Measurements from ENCODE around the gene BMP4. TPM values are rescaled to one million over a fixed set of nuclear protein-coding genes. Genes with fewer than 3 reads are reported as not detected.

Gene BMP4
- polyA plus RNA-seq, 2 donors, result 2.6 to 3.8 TPM

GRCh38 chr14:53912021-53912420 lies 44.6 kb downstream of the BMP4 start:
- Histone ChIP-seq H3K4me3 (ENCODE audit: low read depth in 1 of 2, low read length in 2 of 2) (no peak overlapping the region), H3K9me3 (ENCODE audit: control insufficient read depth in 2 of 2, insufficient read depth in 1 of 2, low read depth in 1 of 2, low read length in 1 of 2) (no peaks in the 10 kb centered on the region), H3K36me3 (ENCODE audit: control insufficient read depth in 2 of 2, insufficient read depth in 2 of 2, low read length in 1 of 2) (no peaks in the 10 kb centered on the region), H3K4me1 (ENCODE audit: control insufficient read depth in 2 of 2, insufficient read depth in 2 of 2, low read length in 1 of 2) (no peaks in the 10 kb centered on the region), H3K27ac (ENCODE audit: low read depth in 2 of 2, low read length in 1 of 2) (no peak overlapping the region), H3K27me3 (ENCODE audit: control insufficient read depth in 1 of 2, insufficient read depth in 2 of 2, low read length in 2 of 2) (peaks cover 0 to 4% of the 10 kb centered on the region in 2 donors)
- 50 to 69% methylated on average over 1 of the region's 1 CpG for WGBS, 2 donors

GRCh38 chr14:53908416-53908815 lies 48.2 kb downstream of the BMP4 start:
- 57 to 59% methylated on average over 2 of the region's 2 CpGs for WGBS, 2 donors
- H3K36me3 ChIP-seq (ENCODE audit: control insufficient read depth in 2 of 2, insufficient read depth in 2 of 2, low read length in 1 of 2), result no peaks in the 10 kb centered on the region
- H3K4me1 ChIP-seq (ENCODE audit: control insufficient read depth in 2 of 2, insufficient read depth in 2 of 2, low read length in 1 of 2), result no peaks in the 10 kb centered on the region
- H3K27ac ChIP-seq (ENCODE audit: low read depth in 2 of 2, low read length in 1 of 2), result no peak overlapping the region
- no peaks in the 10 kb centered on the region for H3K27me3 ChIP-seq (ENCODE audit: control insufficient read depth in 1 of 2, insufficient read depth in 2 of 2, low read length in 2 of 2)
- no peaks in the 10 kb centered on the region for H3K9me3 ChIP-seq (ENCODE audit: control insufficient read depth in 2 of 2, insufficient read depth in 1 of 2, low read depth in 1 of 2, low read length in 1 of 2)
- H3K4me3 ChIP-seq (ENCODE audit: low read depth in 1 of 2, low read length in 2 of 2), result no peak overlapping the region

- no peaks in the 10 kb centered on the region for H3K27me3 ChIP-seq (ENCODE audit: control insufficient read depth in 1 of 2, insufficient read depth in 2 of 2, low read length in 2 of 2)
- no peak overlapping the region for H3K4me3 ChIP-seq (ENCODE audit: low read depth in 1 of 2, low read length in 2 of 2)
- H3K27ac ChIP-seq (ENCODE audit: low read depth in 2 of 2, low read length in 1 of 2), result no peak overlapping the region
- H3K4me1 ChIP-seq (ENCODE audit: control insufficient read depth in 2 of 2, insufficient read depth in 2 of 2, low read length in 1 of 2), result no peaks in the 10 kb centered on the region
- H3K36me3 ChIP-seq (ENCODE audit: control insufficient read depth in 2 of 2, insufficient read depth in 2 of 2, low read length in 1 of 2), result no peaks in the 10 kb centered on the region
- WGBS, 2 donors, result 68 to 80% methylated on average over 1 of the region's 1 CpG
- H3K9me3 ChIP-seq (ENCODE audit: control insufficient read depth in 2 of 2, insufficient read depth in 1 of 2, low read depth in 1 of 2, low read length in 1 of 2), result no peaks in the 10 kb centered on the region
Measured at GRCh38 chr14:53902307-53902706, 54.3 kb downstream of the BMP4 start.

GRCh38 chr14:53900499-53900898 lies 56.1 kb downstream of the BMP4 start:
- Histone ChIP-seq H3K9me3 (ENCODE audit: control insufficient read depth in 2 of 2, insufficient read depth in 1 of 2, low read depth in 1 of 2, low read length in 1 of 2) (no peaks in the 10 kb centered on the region), H3K4me3 (ENCODE audit: low read depth in 1 of 2, low read length in 2 of 2) (no peak overlapping the region), H3K27me3 (ENCODE audit: control insufficient read depth in 1 of 2, insufficient read depth in 2 of 2, low read length in 2 of 2) (no peaks in the 10 kb centered on the region), H3K36me3 (ENCODE audit: control insufficient read depth in 2 of 2, insufficient read depth in 2 of 2, low read length in 1 of 2) (no peaks in the 10 kb centered on the region), H3K4me1 (ENCODE audit: control insufficient read depth in 2 of 2, insufficient read depth in 2 of 2, low read length in 1 of 2) (no peaks in the 10 kb centered on the region), H3K27ac (ENCODE audit: low read depth in 2 of 2, low read length in 1 of 2) (no peak overlapping the region)
- WGBS, 2 donors, result 61 to 69% methylated on average over 4 of the region's 4 CpGs

Data from esophagus (tissue), 2 donors.